CD4-positive, alpha-beta T cell treated with Interleukin-21 for 1 hour (primary cell): ENCODE measurements around the gene SLC41A3.
"Not testable (repeated sequence)": the region's sequence is repeated elsewhere in the genome, so short reads cannot be mapped to it uniquely, and the experiment has no call there.

Experiments used
- DNase-seq: peaks from one replicate; pipeline ENCODE4 v3.0.0-alpha.2; 2020

Gene SLC41A3

DNA sequence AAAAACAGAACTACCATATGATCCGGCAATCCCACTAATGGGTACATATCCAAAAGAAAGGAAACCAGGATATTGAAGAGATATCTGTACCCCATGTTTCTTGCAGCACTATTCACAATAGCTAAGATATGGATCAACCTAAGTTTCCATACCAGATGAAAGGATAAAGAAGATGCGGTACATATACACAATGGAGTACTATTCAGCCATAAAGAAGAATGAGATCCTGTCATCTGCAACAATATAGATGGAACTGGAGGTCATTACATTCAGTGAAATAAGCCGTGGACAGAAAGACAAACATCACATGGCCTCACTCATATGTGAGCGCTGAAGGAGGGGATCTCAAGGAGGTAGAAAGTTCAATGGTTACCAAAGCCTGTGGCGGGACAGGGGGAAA is 3.0 kb downstream of the SLC41A3 start:
- DNase-seq, result no peak

DNA sequence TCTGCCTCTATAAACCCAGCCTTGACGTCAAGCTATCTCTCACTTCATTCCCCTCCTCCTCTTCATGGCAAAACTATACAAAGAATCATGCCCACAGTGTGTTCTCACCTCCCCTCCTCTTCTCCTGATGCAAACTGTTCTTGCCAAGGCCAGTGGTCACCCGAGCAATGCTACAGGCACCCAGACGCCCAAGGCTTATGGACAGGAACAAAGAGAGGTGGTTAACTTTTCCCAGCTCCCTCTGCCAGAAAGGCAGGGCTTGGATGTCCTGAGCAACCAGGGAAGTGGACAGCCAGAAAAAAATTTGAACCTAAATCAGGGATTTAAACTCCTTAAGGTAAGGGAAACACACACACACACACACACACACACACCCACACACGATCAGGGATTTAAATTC is 5.1 kb downstream of the SLC41A3 start:
- DNase-seq, result no peak

- no peak for DNase-seq
These were observed 6.2 kb downstream of the SLC41A3 start for GRCh38 chr3:126077754-126078153.

- DNase-seq, result no peak
These were observed 7.8 kb downstream of the SLC41A3 start for GRCh38 chr3:126076140-126076539.

DNA sequence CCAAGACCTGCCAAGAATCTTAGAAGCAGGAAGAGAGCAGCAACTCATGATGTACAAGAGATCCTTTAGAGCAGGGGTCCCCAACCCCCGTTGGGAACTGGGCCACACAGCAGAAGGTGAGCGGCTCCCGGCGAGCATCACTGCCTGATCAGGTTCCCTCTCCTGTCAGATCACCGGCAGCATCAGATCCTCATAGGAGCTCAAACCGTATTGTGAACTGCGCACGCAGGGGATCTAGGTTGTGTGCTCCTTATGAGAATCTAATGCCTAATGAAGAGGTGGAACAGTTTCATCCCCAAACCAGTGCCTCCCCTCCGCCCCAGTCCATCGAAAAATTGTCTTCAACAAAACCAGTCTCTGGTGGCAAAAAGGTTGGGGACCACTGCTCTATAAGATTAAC is 13.8 kb downstream of the SLC41A3 start:
- DNase-seq, result no peak

DNA sequence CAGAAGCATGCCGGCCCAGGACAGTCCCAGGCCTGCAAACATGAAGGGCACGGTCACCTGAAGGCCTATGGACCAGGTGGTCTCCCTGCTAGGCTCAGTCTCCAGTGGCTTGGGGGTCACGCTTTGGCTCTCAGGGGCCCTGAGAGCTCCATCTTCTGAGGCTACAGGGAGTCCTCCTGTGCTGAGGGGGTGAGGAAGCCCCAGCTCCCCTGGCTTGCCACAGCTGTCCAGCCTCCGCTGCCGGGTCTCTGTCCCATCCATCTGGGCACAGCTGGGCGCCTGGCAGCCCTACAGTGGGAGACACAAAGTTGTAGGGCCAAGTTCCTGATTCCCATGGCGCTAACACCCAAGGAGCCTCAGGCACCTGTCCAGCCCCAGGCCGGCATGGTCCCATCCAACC is 16.0 kb downstream of the SLC41A3 start:
- no peak for DNase-seq

- not testable (repeated sequence) for DNase-seq
These were observed 17.2 kb downstream of the SLC41A3 start for GRCh38 chr3:126066676-126067075.

DNA sequence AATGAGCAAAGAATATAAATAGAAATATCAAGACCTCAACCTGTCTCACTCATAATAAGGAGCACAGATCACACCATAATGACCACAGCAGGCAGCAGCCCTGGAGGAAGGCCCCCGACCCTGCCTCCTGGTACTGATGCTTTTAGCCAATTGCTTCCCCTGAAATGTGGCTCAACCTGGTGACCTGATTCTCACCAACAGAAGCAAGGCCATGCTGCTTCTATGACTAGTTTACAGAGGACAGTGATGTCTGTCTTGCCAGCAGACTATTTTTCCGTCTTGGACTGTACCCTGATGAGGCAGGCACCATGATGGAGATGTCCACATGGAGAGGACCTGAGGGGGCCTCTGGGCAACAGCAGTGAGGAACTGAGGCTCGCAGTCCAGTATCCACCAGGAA is 18.0 kb downstream of the SLC41A3 start:
- no peak for DNase-seq

DNA sequence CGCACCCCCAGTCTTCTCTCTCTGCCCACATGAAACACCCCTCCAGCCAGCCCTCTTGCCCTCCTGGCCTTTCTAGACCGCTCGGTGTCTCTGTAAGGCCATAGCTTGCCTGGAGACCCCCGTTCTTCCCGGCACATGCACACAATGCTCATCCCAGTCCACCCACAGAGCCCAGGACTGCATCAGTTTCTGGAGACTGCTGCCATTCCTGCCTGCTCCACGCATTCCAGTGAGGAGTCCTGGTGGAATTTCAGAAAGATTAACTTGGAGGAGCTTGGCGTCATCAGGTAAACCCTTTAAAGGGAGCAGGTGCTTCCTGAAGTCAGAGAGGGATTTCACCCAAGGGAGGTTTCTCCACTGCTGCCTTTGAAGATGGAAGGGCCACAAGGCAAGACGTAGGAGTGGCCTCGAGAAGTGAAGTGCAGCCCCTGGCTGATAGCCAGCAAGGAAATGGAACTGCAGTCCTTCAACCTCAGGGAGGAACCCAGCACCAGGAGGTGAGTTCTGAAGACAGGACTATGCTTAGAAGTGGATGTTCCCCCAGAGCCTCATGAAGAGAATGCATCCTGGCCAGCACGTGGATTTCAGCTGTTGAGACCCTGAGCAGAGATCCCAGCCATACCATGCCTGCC is 19.2 kb downstream of the SLC41A3 start:
- DNase-seq, result no peak

DNA sequence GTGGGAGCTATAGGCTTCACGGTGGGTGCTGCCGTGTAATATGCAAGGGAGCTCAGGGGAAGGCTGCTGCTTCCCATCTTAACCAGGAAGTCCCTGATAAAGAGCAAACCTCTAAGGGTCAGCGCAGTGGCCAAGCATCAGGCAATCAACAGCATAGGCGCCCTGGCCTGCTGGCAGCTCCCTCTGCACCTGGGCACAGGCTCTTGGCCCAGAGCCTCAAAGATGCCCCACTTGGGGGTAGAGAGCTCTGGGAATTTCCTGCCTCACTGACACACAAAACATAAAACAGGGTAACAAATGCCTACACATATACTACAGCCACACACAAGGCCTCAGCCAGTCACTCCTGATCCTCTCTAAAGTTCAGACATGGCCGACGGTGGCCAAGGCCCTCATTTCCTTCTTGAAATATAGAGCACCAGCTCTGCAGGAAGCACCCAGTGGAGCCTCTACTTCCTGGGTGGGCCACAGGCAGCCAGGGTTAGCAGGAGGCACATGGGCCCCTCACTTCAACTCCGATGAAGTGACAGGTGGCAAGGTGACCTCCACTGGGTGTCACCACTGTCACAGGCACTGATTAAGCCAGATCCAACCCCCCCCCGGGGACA is 20.5 kb downstream of the SLC41A3 start:
- no peak for DNase-seq

- DNase-seq, result no peak
These were observed 22.5 kb downstream of the SLC41A3 start for GRCh38 chr3:126061301-126062032.

DNA sequence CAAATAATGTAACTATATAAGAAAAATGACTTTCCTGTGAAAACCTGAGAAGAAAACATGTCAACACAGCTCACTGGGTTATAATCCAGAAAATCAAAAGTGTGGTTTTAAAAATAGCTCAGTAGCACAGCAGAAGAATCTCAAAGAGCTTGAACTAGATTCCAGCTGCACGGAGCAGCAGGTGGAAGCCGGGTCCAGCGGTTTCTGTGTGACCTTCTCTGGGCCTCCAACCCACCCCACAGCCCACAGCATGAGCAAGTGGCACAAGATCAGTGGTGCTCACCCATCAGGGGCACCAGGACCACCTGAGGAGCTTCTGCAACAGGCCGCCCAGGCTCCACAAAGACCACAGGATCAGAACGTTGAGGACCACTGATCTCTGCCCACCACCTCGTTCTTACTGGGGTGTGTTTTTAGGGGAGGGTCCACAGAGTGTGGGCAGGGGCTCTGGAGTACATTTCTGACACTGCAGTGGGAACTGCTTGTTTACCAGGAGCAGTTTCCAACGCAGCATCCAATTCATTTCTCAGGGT is 23.2 kb downstream of the SLC41A3 start:
- no peak for DNase-seq

DNA sequence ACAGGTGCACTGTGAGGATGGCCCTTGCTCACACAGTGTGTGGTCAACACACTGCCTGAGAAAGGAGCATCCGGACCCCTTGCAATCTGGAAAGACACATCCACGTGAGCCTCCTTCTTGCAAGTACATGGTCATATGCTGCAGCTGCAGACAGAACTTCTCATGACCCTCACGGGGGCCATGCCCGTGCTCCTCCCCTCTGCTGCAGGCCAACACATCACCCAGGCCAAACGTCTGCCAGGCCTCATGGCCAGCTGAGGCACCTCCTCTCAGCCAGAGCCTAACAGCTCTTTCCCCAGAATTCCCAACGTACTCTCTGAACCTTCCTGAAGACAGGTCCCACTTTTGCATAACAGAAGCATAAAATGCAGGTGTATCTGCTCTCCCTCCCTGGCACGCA is 25.3 kb downstream of the SLC41A3 start:
- DNase-seq, result no peak

- DNase-seq, result no peak
These were observed 26.0 kb downstream of the SLC41A3 start for GRCh38 chr3:126057936-126058335.

DNA sequence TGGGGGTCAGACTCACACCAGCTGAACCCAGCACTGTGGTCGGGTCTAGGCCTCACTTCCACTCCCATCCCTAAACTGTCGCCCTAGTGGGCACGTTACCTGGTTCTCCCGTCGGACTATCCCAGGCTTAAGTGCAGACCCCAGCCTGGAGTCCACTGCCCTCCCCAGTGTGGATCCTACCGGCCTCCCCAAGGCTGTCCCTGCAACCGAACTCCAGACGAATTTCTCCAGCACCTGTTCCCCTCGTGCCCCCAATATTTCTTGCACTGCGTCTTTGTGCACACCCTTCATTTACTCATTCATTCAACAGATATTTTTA is 26.5 kb downstream of the SLC41A3 start:
- no peak for DNase-seq

DNA sequence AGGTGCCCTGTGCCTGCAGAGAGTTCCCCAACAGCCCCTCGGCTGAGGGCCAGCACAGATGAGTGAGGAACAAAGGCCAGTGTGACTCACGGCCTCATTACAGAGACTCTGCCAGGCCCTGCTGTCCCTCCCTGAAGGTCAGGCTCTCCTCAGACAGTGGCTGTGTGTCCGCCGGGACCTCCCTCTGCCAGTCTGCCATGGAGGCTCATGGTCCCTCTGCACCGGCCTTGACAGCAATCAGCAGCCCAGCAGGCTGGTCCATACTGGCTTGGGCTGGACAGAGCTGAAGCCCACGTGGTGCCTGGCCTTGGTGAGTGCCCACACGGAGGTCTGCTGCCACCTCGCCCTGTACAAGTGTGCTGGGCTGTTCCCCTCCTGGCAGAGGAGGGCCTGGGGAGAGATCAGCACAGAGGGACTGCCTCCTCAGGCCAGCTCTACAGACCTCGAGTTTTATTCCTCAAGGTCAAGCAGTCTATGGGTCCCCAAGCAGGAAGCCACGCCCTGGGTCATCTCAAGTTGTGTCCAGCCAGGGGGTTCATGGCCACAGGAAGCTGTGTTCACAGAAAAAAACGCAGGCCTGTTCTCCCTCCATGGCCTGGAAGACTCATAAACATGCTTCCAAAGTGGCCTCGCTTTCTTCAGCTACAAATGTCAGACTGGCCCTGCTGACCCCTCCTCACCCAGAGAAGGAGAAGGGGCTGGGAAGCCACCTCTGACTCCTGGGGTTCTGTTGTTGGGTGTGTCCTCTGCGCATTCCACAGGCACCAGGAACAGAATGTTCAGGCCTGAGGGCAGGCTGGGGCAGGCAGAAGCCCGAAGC is 27.0 kb downstream of the SLC41A3 start:
- no peak for DNase-seq

GRCh38 chr3:126056088-126056487 is 27.8 kb downstream of the SLC41A3 start:
- no peak for DNase-seq

- no peak for DNase-seq
These were observed 29.1 kb downstream of the SLC41A3 start for GRCh38 chr3:126054870-126055269.

GRCh38 chr3:126053949-126054569 is 29.9 kb downstream of the SLC41A3 start:
- no peak for DNase-seq

DNA sequence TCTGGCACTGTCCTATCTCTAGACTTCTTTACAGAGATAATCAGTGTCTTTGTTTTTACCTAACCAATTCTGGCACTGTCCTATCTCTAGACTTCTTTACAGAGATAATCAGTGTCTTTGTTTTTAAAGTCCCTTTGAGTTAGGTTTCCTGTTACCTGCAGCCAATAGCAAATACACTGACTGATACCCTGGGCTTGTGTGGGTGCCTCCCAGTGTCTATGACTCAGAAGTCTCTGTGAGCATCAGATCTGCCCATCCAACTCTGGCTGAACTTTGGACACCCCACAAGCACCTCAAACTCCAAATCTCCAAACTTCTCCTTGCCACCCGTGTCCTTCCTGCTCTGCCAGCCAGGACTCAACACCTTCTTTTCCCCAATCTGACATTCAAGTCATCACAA is 30.4 kb downstream of the SLC41A3 start:
- no peak for DNase-seq

- DNase-seq, result no peak
These were observed 31.5 kb downstream of the SLC41A3 start for GRCh38 chr3:126052196-126053058.

GRCh38 chr3:126051741-126052140 is 32.2 kb downstream of the SLC41A3 start:
- DNase-seq, result no peak
